ENCODE results near the gene SMIM33.

- TF ChIP-seq CTCF (IDR thresholded peaks at IDR 0.05) (peak in 4 of 6 experiments; percentile 18 to 61 (median 34)), POLR2A (IDR thresholded peaks at IDR 0.05) (no peak)
Measured at GRCh38 chr5:139481580-139482049, 10.8 kb downstream of the SMIM33 start.
